ENCODE data around the gene JUND. TPM values are rescaled to one million over a fixed set of nuclear protein-coding genes. Genes with fewer than 3 reads are reported as not detected.

The JUND gene
- polyA plus RNA-seq, 2 of the 4 experiments (the other 2 are of a cell fraction), result 65.1 to 68.9 TPM

DNA sequence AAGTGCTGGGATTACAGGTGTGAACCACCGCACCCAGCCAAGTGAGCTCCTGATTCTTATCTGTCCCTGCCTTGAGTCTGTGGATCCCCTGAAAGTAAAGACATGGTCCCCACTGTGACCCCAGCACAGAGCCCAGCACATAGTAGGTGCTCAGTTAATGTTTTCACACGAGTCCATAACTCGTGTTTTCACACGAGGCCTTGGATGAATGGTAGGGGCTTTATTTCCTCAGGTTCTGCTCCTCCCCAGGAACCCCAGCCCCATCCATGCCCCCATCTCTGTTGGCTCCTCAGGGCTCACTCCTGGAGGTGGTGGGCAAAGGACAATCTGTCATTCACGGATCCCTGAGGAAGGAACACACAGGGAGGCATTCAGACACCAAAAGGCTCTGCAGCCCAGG lies 31.6 kb downstream of the JUND start:
- H3K9me3 ChIP-seq, result no peaks in the 10 kb centered on the region
- TF ChIP-seq NFE2L2 (conservative IDR thresholded peaks at IDR 0.05; ENCODE audit: low read length), result no peak
- no peak for TF ChIP-seq HES2 (IDR thresholded peaks at IDR 0.05)
- TF ChIP-seq FOXS1 (CRISPR knock-in tag; IDR thresholded peaks at IDR 0.05), result no peak
- no peak for TF ChIP-seq CEBPB (IDR thresholded peaks at IDR 0.05)
- TF ChIP-seq ZFP36 (IDR thresholded peaks at IDR 0.05; ENCODE audit: borderline replicate concordance, partially characterized antibody), result no peak
- TF ChIP-seq HEYL (CRISPR knock-in tag; IDR thresholded peaks at IDR 0.05), result no peak
- TF ChIP-seq HOXA7 (CRISPR knock-in tag; IDR thresholded peaks at IDR 0.05), result no peak
- TF ChIP-seq KDM5A (IDR thresholded peaks at IDR 0.05), result no peak
- TF ChIP-seq POLR2A (IDR thresholded peaks at IDR 0.05; ENCODE audit: low read length), result no peak
- TF ChIP-seq FOSB (CRISPR knock-in tag; IDR thresholded peaks at IDR 0.05), result no peak
- TF ChIP-seq NPAS2 (CRISPR knock-in tag; IDR thresholded peaks at IDR 0.05; ENCODE audit: borderline replicate concordance), result no peak
- POLR2A ChIA-PET, result interaction anchor here (0.8 kb wide), 1 partner anchor 41 kb away, joined by 4 read pairs; no protein-coding TSS in a partner anchor
- WGBS (ENCODE audit: missing lambda C conversion rate), result 59% methylated on average over 5 of the region's 5 CpGs
- H3K4me1 ChIP-seq, result no peaks in the 10 kb centered on the region
- ATAC-seq (no peak), FAIRE-seq (no peak), DNase-seq (ENCODE audit: low read depth in 1 of 2, low spot score in 1 of 2) (no peak)
- H3K4me2 ChIP-seq, result no peak overlapping the region
- H3K27ac ChIP-seq, result no peak overlapping the region
- CTCF ChIA-PET, result interaction anchor here (0.6 to 7.6 kb wide), 17 partner anchors 9 to 226 kb away, joined by 3 to 86 read pairs (median 5); partner anchors contain the start of genes MPV17L2 and RAB3A
- no peak overlapping the region for H3K4me3 ChIP-seq

DNA sequence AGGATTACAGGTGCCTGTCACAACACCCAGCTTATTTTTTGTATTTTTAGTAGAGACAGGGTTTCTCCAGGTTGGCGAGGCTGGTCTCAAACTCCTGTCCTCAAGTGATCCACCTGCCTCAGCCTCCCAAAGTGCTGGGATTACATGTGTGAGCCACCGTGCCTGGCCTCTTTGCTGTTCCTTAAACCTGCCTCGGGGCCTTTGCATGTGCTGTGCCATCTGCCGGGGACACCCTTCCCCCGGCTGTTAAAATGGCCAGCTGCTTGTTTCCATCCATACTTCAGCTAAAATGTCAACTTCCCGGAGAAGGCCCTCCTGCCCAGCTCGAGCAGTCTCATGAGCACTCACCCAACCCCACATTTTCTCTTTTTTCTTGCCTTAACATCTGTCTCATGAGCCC lies 36.1 kb downstream of the JUND start:
- ATAC-seq, result no peak
- Histone ChIP-seq H3K4me1 (no peaks in the 10 kb centered on the region), H3K27ac (no peak overlapping the region), H3K4me3 (no peak overlapping the region), H3K4me2 (no peak overlapping the region), H3K9me3 (no peaks in the 10 kb centered on the region)
- CTCF ChIA-PET, result interaction anchor here (0.6 to 2.3 kb wide), 8 partner anchors 7 to 239 kb away, joined by 3 to 12 read pairs (median 4); a partner anchor contains a TSS
- 30% methylated on average over 7 of the region's 7 CpGs for WGBS (ENCODE audit: missing lambda C conversion rate)
- POLR2A ChIA-PET, result no interaction called here
- DNase-seq (ENCODE audit: low read depth in 1 of 2, low spot score in 1 of 2), result no peak
- TF ChIP-seq CEBPB (IDR thresholded peaks at IDR 0.05) (no peak), POLR2AphosphoS2 (conservative IDR thresholded peaks at IDR 0.05; ENCODE audit: low read length) (no peak), REST (IDR thresholded peaks at IDR 0.05) (no peak), NPAS2 (CRISPR knock-in tag; IDR thresholded peaks at IDR 0.05; ENCODE audit: borderline replicate concordance) (no peak), PHF8 (IDR thresholded peaks at IDR 0.05; ENCODE audit: borderline replicate concordance, low read depth) (no peak), FOXS1 (CRISPR knock-in tag; IDR thresholded peaks at IDR 0.05) (no peak), NR3C1 (IDR thresholded peaks at IDR 0.05) (no peak), MAZ (IDR thresholded peaks at IDR 0.05; ENCODE audit: borderline replicate concordance, low read depth, low read length) (no peak), ZNF302 (CRISPR knock-in tag; IDR thresholded peaks at IDR 0.05) (no peak), MAFK (IDR thresholded peaks at IDR 0.05; ENCODE audit: partially characterized antibody) (no peak), FOSL2 (IDR thresholded peaks at IDR 0.05) (no peak), FOSL2 (CRISPR knock-in tag; IDR thresholded peaks at IDR 0.05) (no peak), MYC (IDR thresholded peaks at IDR 0.05; ENCODE audit: borderline replicate concordance, low read length) (no peak), GATA3 (IDR thresholded peaks at IDR 0.05; ENCODE audit: borderline replicate concordance) (no peak)
- TF ChIP-seq, protein P1, sequence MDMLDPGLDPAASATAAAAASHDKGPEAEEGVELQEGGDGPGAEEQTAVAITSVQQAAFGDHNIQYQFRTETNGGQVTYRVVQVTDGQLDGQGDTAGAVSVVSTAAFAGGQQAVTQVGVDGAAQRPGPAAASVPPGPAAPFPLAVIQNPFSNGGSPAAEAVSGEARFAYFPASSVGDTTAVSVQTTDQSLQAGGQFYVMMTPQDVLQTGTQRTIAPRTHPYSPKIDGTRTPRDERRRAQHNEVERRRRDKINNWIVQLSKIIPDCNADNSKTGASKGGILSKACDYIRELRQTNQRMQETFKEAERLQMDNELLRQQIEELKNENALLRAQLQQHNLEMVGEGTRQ (IDR thresholded peaks at IDR 0.05), result no peak
- no peak for FAIRE-seq

Data from A549 (cell line).